M059J (cell line): ENCODE results near the gene TMEM87A. TPM values are rescaled to one million over a fixed set of nuclear protein-coding genes. Genes with fewer than 3 reads are reported as not detected.
"Not testable (repeated sequence)": the region's sequence is repeated elsewhere in the genome, so short reads cannot be mapped to it uniquely, and the experiment has no call there.

ENCODE experiments used
- DNase-seq: peaks from one replicate; pipeline ENCODE4 v3.0.0-alpha.2; 2012; ENCODE audit warnings: low read depth
- total RNA-seq: library from RNA; depleted of rRNA; stranded (reverse); fragments of >200 nt; shearing (Covaris generic); gene quantifications from 2 replicates; pipeline ENCODE4 v1.2.3, GENCODE V29; 2014; rRNA removed

TMEM87A gene
- 62.3 and 75.6 TPM in 2 replicates for total RNA-seq

- peak; percentile 98 for DNase-seq
These were observed at the start of gene TMEM87A, which contains the start of gene GANC for GRCh38 chr15:42272939-42273899. TMEM87A (minus strand) TSS chr15:42273433; CDS start chr15:42273398, 35 bp downstream. GANC (plus strand) TSS chr15:42273201; CDS start chr15:42274482, 1,281 bp downstream.

GRCh38 chr15:42319206-42319605, 46.0 kb upstream of the TMEM87A start:
- no peak for DNase-seq

- DNase-seq, result not testable (repeated sequence)
These were observed 43.1 kb upstream of the TMEM87A start for GRCh38 chr15:42316282-42316805.

GRCh38 chr15:42315521-42315920, 42.3 kb upstream of the TMEM87A start:
- no peak for DNase-seq

- DNase-seq, result no peak
These were observed 41.6 kb upstream of the TMEM87A start for GRCh38 chr15:42314818-42315217.

- no peak for DNase-seq
These were observed 40.2 kb upstream of the TMEM87A start for GRCh38 chr15:42313463-42313862.

- no peak for DNase-seq
These were observed 33.4 kb upstream of the TMEM87A start for GRCh38 chr15:42306681-42307080.

GRCh38 chr15:42301004-42301403, 27.8 kb upstream of the TMEM87A start:
- not testable (repeated sequence) for DNase-seq

- peak; percentile 57 for DNase-seq
These were observed 15.9 kb upstream of the TMEM87A start for GRCh38 chr15:42289166-42289565.

GRCh38 chr15:42287931-42288330, 14.7 kb upstream of the TMEM87A start:
- no peak for DNase-seq

- DNase-seq, result no peak
These were observed 13.3 kb upstream of the TMEM87A start for GRCh38 chr15:42286445-42287029.

- peak; percentile 1 for DNase-seq
These were observed 11.8 kb upstream of the TMEM87A start for GRCh38 chr15:42285034-42285433.

GRCh38 chr15:42284551-42284950, 11.3 kb upstream of the TMEM87A start:
- DNase-seq, result no peak

GRCh38 chr15:42283671-42284070, 10.4 kb upstream of the TMEM87A start:
- no peak for DNase-seq

- DNase-seq, result no peak
These were observed 9.7 kb upstream of the TMEM87A start for GRCh38 chr15:42282926-42283325.

- no peak for DNase-seq
These were observed 9.1 kb upstream of the TMEM87A start for GRCh38 chr15:42282344-42282743.

- no peak for DNase-seq
These were observed 6.0 kb upstream of the TMEM87A start for GRCh38 chr15:42279234-42279723.

GRCh38 chr15:42276762-42277161, 3.5 kb upstream of the TMEM87A start:
- no peak for DNase-seq

GRCh38 chr15:42275780-42276391, 2.7 kb upstream of the TMEM87A start:
- peak; percentile 4 for DNase-seq

- no peak for DNase-seq
These were observed 1.4 kb upstream of the TMEM87A start for GRCh38 chr15:42274702-42274989.

- peak; percentile 77 for DNase-seq
These were observed 868 bp upstream of the TMEM87A start for GRCh38 chr15:42273900-42274701.
